Hepatocyte (in vitro differentiated cells): Measurements from ENCODE around the gene C5orf15. TPM values are rescaled to one million over a fixed set of nuclear protein-coding genes. Genes with fewer than 3 reads are reported as not detected.
"Not testable (repeated sequence)": the region's sequence is repeated elsewhere in the genome, so short reads cannot be mapped to it uniquely, and the experiment has no call there.

Experiments used
- DNase-seq: peaks from one replicate; pipeline ENCODE4 v3.0.0-alpha.2; 2016; ENCODE audit warnings: low spot score
- H2AFZ ChIP-seq: fragments of 200-600 bp; sonication (generic); 2 replicates; pipeline ENCODE4 v1.6.0; 2016; ENCODE audit warnings: antibody characterized with exemption, mild to moderate bottlenecking
- H3K27ac ChIP-seq: fragments of 200-600 bp; sonication (generic); 2 replicates; pipeline ENCODE4 v1.5.1; 2016; ENCODE audit warnings: mild to moderate bottlenecking
- H3K27me3 ChIP-seq: fragments of 200-600 bp; sonication (generic); 2 replicates; pipeline ENCODE4 v1.6.1; 2016
- H3K36me3 ChIP-seq: fragments of 200-600 bp; sonication (generic); replicated peaks from 2 replicates; pipeline ENCODE4 v1.5.1; 2016; ENCODE audit warnings: low read depth; ENCODE audit not compliant: insufficient read depth
- H3K4me1 ChIP-seq: fragments of 200-600 bp; sonication (generic); 2 replicates; pipeline ENCODE4 v1.5.1; 2016; ENCODE audit warnings: mild to moderate bottlenecking, moderate library complexity; ENCODE audit not compliant: insufficient read depth
- H3K4me2 ChIP-seq: fragments of 200-600 bp; sonication (generic); 2 replicates; pipeline ENCODE4 v1.6.0; 2016
- H3K4me3 ChIP-seq: fragments of 200-600 bp; sonication (generic); 2 replicates; pipeline ENCODE4 v1.5.1; 2016; ENCODE audit warnings: mild to moderate bottlenecking
- H3K79me2 ChIP-seq: fragments of 200-600 bp; sonication (generic); 2 replicates; pipeline ENCODE4 v1.6.0; 2017; ENCODE audit warnings: mild to moderate bottlenecking
- H3K9me2 ChIP-seq: fragments of 200-600 bp; sonication (generic); replicated peaks from 2 replicates; pipeline ENCODE4 v1.6.0; 2017; ENCODE audit warnings: mild to moderate bottlenecking; ENCODE audit not compliant: insufficient read depth
- H3K9me3 ChIP-seq: fragments of 200-600 bp; sonication (generic); 2 replicates; pipeline ENCODE4 v1.5.1; 2016; ENCODE audit warnings: low read depth, mild to moderate bottlenecking
- H4K20me1 ChIP-seq: fragments of 200-600 bp; sonication (generic); 2 replicates; pipeline ENCODE4 v1.6.0; 2016; ENCODE audit warnings: mild to moderate bottlenecking; ENCODE audit not compliant: insufficient read depth, poor library complexity, severe bottlenecking
- EZH2 ChIP-seq: fragments of 200-600 bp; sonication (generic); IDR thresholded peaks from 2 replicates; pipeline ENCODE4 v1.6.1; 2016; ENCODE audit warnings: antibody characterized with exemption, mild to moderate bottlenecking, borderline replicate concordance
- EZH2phosphoT487 ChIP-seq: fragments of 200-600 bp; sonication (generic); IDR thresholded peaks from one replicate; pipeline ENCODE4 v1.6.1; 2018; ENCODE audit warnings: antibody characterized with exemption, mild to moderate bottlenecking, low read depth, moderate library complexity; ENCODE audit not compliant: unreplicated experiment, severe bottlenecking
- WGBS: methylation state at CpG from one replicate; pipeline ENCODE4 v1.1.6; 2016; ENCODE audit warnings: low lambda C conversion rate; ENCODE audit errors: missing lambda C conversion rate; 5-methylcytosine and 5-hydroxymethylcytosine counted together
- polyA plus RNA-seq: library from polyadenylated mRNA; unstranded; fragments of >200 nt; fragmentation: Nextera tagmentation; extraction: Ambion mirVana; gene quantifications from 2 replicates; pipeline ENCODE4 v1.2.1, GENCODE V29; 2016
- total RNA-seq: library from RNA; depleted of rRNA; stranded (reverse); fragments of >200 nt; gene quantifications from 2 replicates; pipeline ENCODE4 v1.2.3, GENCODE V29; 2014
- TF ChIP-seq, protein P1 (sequence below): fragments of 200-600 bp; sonication (generic); IDR thresholded peaks from 2 replicates; pipeline ENCODE4 v1.5.1; 2016; ENCODE audit warnings: antibody characterized with exemption, mild to moderate bottlenecking; ENCODE audit not compliant: poor library complexity

The C5orf15 gene
- total and polyA plus RNA-seq, 2 experiments from 2014 or later = 76.6 to 124 TPM

- Histone ChIP-seq H3K4me2 (no peak overlapping the region), H3K79me2 (peaks cover 24% of the 10 kb centered on the region), H3K36me3 (no peaks in the 10 kb centered on the region), H3K27ac (no peak overlapping the region), H4K20me1 (no peaks in the 10 kb centered on the region), H3K4me1 (no peaks in the 10 kb centered on the region), H3K9me2 (no peaks in the 10 kb centered on the region), H3K27me3 (no peaks in the 10 kb centered on the region), H3K9me3 (no peaks in the 10 kb centered on the region), H3K4me3 (no peak overlapping the region), H2AFZ (no peak overlapping the region)
- no peak for TF ChIP-seq EZH2
- TF ChIP-seq, protein P1, sequence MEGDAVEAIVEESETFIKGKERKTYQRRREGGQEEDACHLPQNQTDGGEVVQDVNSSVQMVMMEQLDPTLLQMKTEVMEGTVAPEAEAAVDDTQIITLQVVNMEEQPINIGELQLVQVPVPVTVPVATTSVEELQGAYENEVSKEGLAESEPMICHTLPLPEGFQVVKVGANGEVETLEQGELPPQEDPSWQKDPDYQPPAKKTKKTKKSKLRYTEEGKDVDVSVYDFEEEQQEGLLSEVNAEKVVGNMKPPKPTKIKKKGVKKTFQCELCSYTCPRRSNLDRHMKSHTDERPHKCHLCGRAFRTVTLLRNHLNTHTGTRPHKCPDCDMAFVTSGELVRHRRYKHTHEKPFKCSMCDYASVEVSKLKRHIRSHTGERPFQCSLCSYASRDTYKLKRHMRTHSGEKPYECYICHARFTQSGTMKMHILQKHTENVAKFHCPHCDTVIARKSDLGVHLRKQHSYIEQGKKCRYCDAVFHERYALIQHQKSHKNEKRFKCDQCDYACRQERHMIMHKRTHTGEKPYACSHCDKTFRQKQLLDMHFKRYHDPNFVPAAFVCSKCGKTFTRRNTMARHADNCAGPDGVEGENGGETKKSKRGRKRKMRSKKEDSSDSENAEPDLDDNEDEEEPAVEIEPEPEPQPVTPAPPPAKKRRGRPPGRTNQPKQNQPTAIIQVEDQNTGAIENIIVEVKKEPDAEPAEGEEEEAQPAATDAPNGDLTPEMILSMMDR = no peak
- TF ChIP-seq EZH2phosphoT487 = no peak
- DNase-seq = no peak
- WGBS = 94% methylated on average over 4 of the region's 4 CpGs
Observed at GRCh38 chr5:133957080-133957479, 11.3 kb downstream of the C5orf15 start.

DNA sequence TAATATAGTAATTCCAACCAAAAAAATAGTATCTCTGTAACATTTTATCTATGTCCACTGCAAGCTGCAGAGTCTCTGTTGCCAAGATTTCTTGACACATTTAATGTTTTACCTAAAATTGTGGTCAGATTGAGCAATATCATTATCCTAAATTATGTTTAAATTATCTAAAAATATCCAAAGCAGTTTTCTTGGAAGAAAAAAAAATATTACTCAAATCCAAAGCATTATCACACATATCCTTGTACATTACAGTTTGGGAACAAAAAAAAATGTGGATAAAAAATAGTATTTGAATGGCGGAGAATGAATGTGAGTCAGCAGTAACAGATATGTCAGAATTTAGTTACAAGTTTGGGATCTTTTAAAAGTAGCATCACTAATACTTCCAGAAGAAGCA is 12.2 kb downstream of the C5orf15 start:
- not testable (repeated sequence) for H3K4me1 ChIP-seq, H4K20me1 ChIP-seq, H3K27me3 ChIP-seq, DNase-seq, H2AFZ ChIP-seq, H3K4me2 ChIP-seq, H3K9me2 ChIP-seq, H3K36me3 ChIP-seq, H3K9me3 ChIP-seq, H3K27ac ChIP-seq, H3K4me3 ChIP-seq
- peaks cover 16% of the 10 kb centered on the region for H3K79me2 ChIP-seq
- WGBS = 89% methylated on average over 1 of the region's 1 CpG

GRCh38 chr5:133953568-133954145 is 14.8 kb downstream of the C5orf15 start:
- DNase-seq = no peak
- WGBS = 87% methylated on average over 10 of the region's 10 CpGs
- no peaks in the 10 kb centered on the region for H3K36me3 ChIP-seq
- no peak overlapping the region for H3K4me3 ChIP-seq
- no peaks in the 10 kb centered on the region for H3K9me3 ChIP-seq
- H4K20me1 ChIP-seq = no peaks in the 10 kb centered on the region
- H2AFZ ChIP-seq = no peak overlapping the region
- H3K27me3 ChIP-seq = no peaks in the 10 kb centered on the region
- TF ChIP-seq, protein P1 = no peak
- TF ChIP-seq EZH2 (no peak), EZH2phosphoT487 (no peak)
- H3K9me2 ChIP-seq = no peaks in the 10 kb centered on the region
- H3K4me1 ChIP-seq = no peaks in the 10 kb centered on the region
- H3K4me2 ChIP-seq = no peak overlapping the region
- H3K27ac ChIP-seq = no peak overlapping the region
- peaks cover 6% of the 10 kb centered on the region for H3K79me2 ChIP-seq

GRCh38 chr5:133952729-133953567 is 15.5 kb downstream of the C5orf15 start:
- no peak for DNase-seq
- Histone ChIP-seq H3K9me2 (no peaks in the 10 kb centered on the region), H3K9me3 (no peaks in the 10 kb centered on the region), H3K4me1 (no peaks in the 10 kb centered on the region), H3K4me3 (no peak overlapping the region), H3K4me2 (no peak overlapping the region), H3K36me3 (no peaks in the 10 kb centered on the region), H3K27ac (no peak overlapping the region), H3K27me3 (no peaks in the 10 kb centered on the region), H4K20me1 (no peaks in the 10 kb centered on the region), H2AFZ (no peak overlapping the region), H3K79me2 (peaks cover 6% of the 10 kb centered on the region)
- no peak for TF ChIP-seq EZH2
- no peak for TF ChIP-seq EZH2phosphoT487
- TF ChIP-seq, protein P1 = no peak
- 85% methylated on average over 10 of the region's 10 CpGs for WGBS
